ENCODE data around the gene GIMAP4.

GIMAP4 gene

DNA sequence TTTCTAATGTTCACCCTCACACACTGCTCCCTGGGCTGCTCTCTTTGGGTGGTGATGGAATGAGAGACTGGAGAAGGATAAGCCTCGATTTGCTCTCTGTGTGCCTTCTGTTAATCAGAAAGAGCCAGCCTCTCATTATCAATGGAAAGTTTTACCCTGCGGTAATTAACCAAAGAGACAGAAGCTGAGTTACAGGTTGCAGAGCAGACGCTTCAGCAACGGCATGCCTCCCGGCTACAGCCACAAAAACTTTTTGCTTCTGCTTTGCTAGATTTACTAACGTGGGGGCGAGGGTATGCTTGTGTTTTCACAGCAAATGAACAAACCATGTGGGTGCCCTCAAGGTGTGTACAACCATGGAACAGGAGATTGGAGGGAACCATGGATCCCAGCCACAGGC is 18.0 kb downstream of the GIMAP4 start:
- H2BK120ac ChIP-seq (ENCODE audit: low read depth, low read length): no peak overlapping the region
- no peak overlapping the region for H3K9ac ChIP-seq (ENCODE audit: low read length)
- no peaks in the 10 kb centered on the region for H3K36me3 ChIP-seq (ENCODE audit: control insufficient read depth, insufficient read depth, low read length)
- H3K4me1 ChIP-seq (ENCODE audit: control insufficient read depth, low read depth, low read length): no peaks in the 10 kb centered on the region
- H2BK15ac ChIP-seq (replicated peaks; ENCODE audit: low read depth): no peak overlapping the region
- DNase-seq: no peak
- H2AK5ac ChIP-seq (ENCODE audit: low read length): no peak overlapping the region
- no peak overlapping the region for H4K5ac ChIP-seq (ENCODE audit: low read length)
- no peak overlapping the region for H3K18ac ChIP-seq (ENCODE audit: low read length)
- H3K4me3 ChIP-seq (ENCODE audit: low read length): no peak overlapping the region
- no peaks in the 10 kb centered on the region for H3K79me1 ChIP-seq (ENCODE audit: low read length)
- H3K79me2 ChIP-seq (ENCODE audit: control insufficient read depth, insufficient read depth, low read length): no peaks in the 10 kb centered on the region
- H3K56ac ChIP-seq (ENCODE audit: low read length): no peak overlapping the region
- no peak overlapping the region for H3K4ac ChIP-seq (ENCODE audit: low read depth, low read length)
- no peak overlapping the region for H2BK5ac ChIP-seq (ENCODE audit: low read length)
- H3K23ac ChIP-seq (ENCODE audit: low read length): no peak overlapping the region
- no peak overlapping the region for H4K8ac ChIP-seq (ENCODE audit: low read depth, low read length)
- no peak overlapping the region for H3K27ac ChIP-seq (ENCODE audit: low read depth, low read length)
- no peak overlapping the region for H3K4me2 ChIP-seq (ENCODE audit: low read length)
- H3K27me3 ChIP-seq (ENCODE audit: insufficient read depth, low read length, poor library complexity): no peaks in the 10 kb centered on the region
- whole genome bisulfite sequencing (ENCODE audit: extremely low coverage, insufficient coverage, low lambda C conversion rate): no CpG with 5 or more reads among the region's 7 CpGs

DNA sequence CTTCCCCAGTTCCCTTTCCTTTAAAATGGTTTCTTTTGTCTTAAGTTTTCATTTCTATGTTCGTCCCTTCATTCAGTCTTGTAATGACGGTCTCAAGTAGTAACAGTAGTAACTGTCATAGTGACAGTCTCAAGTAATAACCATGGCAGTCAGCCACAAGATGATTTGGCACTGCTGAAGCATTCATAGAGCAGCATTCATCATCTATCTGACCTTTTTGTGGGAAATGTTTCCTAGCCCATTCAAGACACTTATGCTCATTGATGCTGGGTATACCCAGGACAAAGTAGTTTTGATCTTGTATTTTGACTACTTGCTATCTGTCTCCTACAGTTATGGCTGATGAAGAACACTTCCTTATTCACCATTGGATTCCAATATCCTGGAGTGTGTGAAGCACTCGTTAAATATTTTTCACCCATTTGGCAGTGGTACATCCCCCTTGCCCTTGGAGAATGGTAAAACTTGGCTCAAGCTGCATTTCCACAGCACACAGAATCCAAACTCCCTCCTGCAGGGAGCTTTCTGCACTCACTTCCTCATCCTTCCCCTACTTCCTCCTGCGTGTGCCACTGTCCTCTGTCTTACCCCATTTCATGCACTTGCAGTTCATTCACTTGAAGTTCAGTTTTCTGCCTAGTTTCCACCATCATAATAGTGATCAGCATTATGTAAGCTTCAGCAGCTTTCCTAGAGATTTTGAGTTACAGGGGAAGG is 19.0 kb downstream of the GIMAP4 start:
- no peaks in the 10 kb centered on the region for H3K27me3 ChIP-seq (ENCODE audit: insufficient read depth, low read length, poor library complexity)
- no peaks in the 10 kb centered on the region for H3K79me2 ChIP-seq (ENCODE audit: control insufficient read depth, insufficient read depth, low read length)
- no peak overlapping the region for H3K23ac ChIP-seq (ENCODE audit: low read length)
- no peak for DNase-seq
- H4K5ac ChIP-seq (ENCODE audit: low read length): no peak overlapping the region
- no peak overlapping the region for H2BK120ac ChIP-seq (ENCODE audit: low read depth, low read length)
- H3K18ac ChIP-seq (ENCODE audit: low read length): no peak overlapping the region
- H3K4me3 ChIP-seq (ENCODE audit: low read length): no peak overlapping the region
- H3K4ac ChIP-seq (ENCODE audit: low read depth, low read length): no peak overlapping the region
- no peaks in the 10 kb centered on the region for H3K79me1 ChIP-seq (ENCODE audit: low read length)
- no peaks in the 10 kb centered on the region for H3K4me1 ChIP-seq (ENCODE audit: control insufficient read depth, low read depth, low read length)
- H2BK5ac ChIP-seq (ENCODE audit: low read length): no peak overlapping the region
- no peak overlapping the region for H3K9ac ChIP-seq (ENCODE audit: low read length)
- H2BK15ac ChIP-seq (replicated peaks; ENCODE audit: low read depth): no peak overlapping the region
- H3K36me3 ChIP-seq (ENCODE audit: control insufficient read depth, insufficient read depth, low read length): no peaks in the 10 kb centered on the region
- H3K56ac ChIP-seq (ENCODE audit: low read length): no peak overlapping the region
- H4K8ac ChIP-seq (ENCODE audit: low read depth, low read length): no peak overlapping the region
- no peak overlapping the region for H3K27ac ChIP-seq (ENCODE audit: low read depth, low read length)
- H3K4me2 ChIP-seq (ENCODE audit: low read length): no peak overlapping the region
- WGBS (ENCODE audit: extremely low coverage, insufficient coverage, low lambda C conversion rate): no CpG with 5 or more reads among the region's 4 CpGs
- H2AK5ac ChIP-seq (ENCODE audit: low read length): no peak overlapping the region

DNA sequence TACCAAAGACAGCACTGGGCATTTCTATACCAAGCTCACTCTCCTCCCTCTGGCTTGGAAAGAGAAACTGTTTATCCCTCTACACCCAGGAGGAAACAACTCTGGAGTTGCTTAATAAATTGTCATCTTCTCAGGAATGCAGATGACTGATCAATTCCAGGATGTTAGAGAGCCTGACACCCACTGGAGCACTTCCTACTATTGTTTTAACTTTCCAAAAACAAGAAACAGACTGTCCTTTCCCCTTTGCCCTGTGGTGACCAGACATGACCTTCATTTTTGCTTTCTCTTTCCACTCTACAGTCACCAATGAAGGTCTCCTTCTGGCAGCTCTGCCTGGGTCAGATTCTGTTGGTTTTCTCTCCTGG is 19.6 kb downstream of the GIMAP4 start:
- no peak overlapping the region for H3K27ac ChIP-seq (ENCODE audit: low read depth, low read length)
- H4K5ac ChIP-seq (ENCODE audit: low read length): no peak overlapping the region
- no peaks in the 10 kb centered on the region for H3K4me1 ChIP-seq (ENCODE audit: control insufficient read depth, low read depth, low read length)
- no peak for DNase-seq
- H3K36me3 ChIP-seq (ENCODE audit: control insufficient read depth, insufficient read depth, low read length): no peaks in the 10 kb centered on the region
- no peaks in the 10 kb centered on the region for H3K79me2 ChIP-seq (ENCODE audit: control insufficient read depth, insufficient read depth, low read length)
- H3K23ac ChIP-seq (ENCODE audit: low read length): no peak overlapping the region
- H3K9ac ChIP-seq (ENCODE audit: low read length): no peak overlapping the region
- no peak overlapping the region for H3K4ac ChIP-seq (ENCODE audit: low read depth, low read length)
- no peak overlapping the region for H3K18ac ChIP-seq (ENCODE audit: low read length)
- H3K4me2 ChIP-seq (ENCODE audit: low read length): no peak overlapping the region
- H4K8ac ChIP-seq (ENCODE audit: low read depth, low read length): no peak overlapping the region
- no peak overlapping the region for H3K56ac ChIP-seq (ENCODE audit: low read length)
- no peak overlapping the region for H3K4me3 ChIP-seq (ENCODE audit: low read length)
- H3K27me3 ChIP-seq (ENCODE audit: insufficient read depth, low read length, poor library complexity): no peaks in the 10 kb centered on the region
- H2BK5ac ChIP-seq (ENCODE audit: low read length): no peak overlapping the region
- H3K79me1 ChIP-seq (ENCODE audit: low read length): no peaks in the 10 kb centered on the region
- no peak overlapping the region for H2BK15ac ChIP-seq (replicated peaks; ENCODE audit: low read depth)
- no peak overlapping the region for H2AK5ac ChIP-seq (ENCODE audit: low read length)
- no peak overlapping the region for H2BK120ac ChIP-seq (ENCODE audit: low read depth, low read length)

DNA sequence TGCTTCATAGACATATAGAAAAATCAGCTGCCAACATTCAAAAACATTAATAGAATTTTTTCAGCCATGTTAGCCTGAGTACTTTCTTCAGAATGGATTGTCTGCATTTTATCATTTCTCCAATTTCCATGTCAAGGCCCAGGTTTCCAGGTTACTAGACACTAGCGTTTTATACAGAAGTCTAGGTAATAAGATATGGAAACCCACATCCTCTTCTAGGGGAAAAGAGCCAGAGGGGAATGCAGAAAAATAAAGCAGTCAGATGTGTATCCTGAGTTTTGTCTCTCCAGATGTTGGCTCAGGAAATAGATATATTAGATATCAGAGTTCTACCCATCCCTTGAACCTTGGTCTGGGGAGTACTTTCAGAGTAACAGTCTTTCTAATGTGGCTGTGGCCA is 20.4 kb downstream of the GIMAP4 start:
- Histone ChIP-seq H3K56ac (ENCODE audit: low read length) (no peak overlapping the region), H3K9ac (ENCODE audit: low read length) (no peak overlapping the region), H2BK15ac (replicated peaks; ENCODE audit: low read depth) (no peak overlapping the region), H2AK5ac (ENCODE audit: low read length) (no peak overlapping the region), H2BK5ac (ENCODE audit: low read length) (no peak overlapping the region), H3K4me1 (ENCODE audit: control insufficient read depth, low read depth, low read length) (no peaks in the 10 kb centered on the region), H3K36me3 (ENCODE audit: control insufficient read depth, insufficient read depth, low read length) (no peaks in the 10 kb centered on the region), H2BK120ac (ENCODE audit: low read depth, low read length) (no peak overlapping the region), H3K27me3 (ENCODE audit: insufficient read depth, low read length, poor library complexity) (no peaks in the 10 kb centered on the region), H3K79me1 (ENCODE audit: low read length) (no peaks in the 10 kb centered on the region), H4K8ac (ENCODE audit: low read depth, low read length) (no peak overlapping the region), H3K27ac (ENCODE audit: low read depth, low read length) (no peak overlapping the region), H3K4me2 (ENCODE audit: low read length) (no peak overlapping the region), H3K18ac (ENCODE audit: low read length) (no peak overlapping the region), H3K4me3 (ENCODE audit: low read length) (no peak overlapping the region), H3K79me2 (ENCODE audit: control insufficient read depth, insufficient read depth, low read length) (no peaks in the 10 kb centered on the region), H3K4ac (ENCODE audit: low read depth, low read length) (no peak overlapping the region), H4K5ac (ENCODE audit: low read length) (no peak overlapping the region), H3K23ac (ENCODE audit: low read length) (no peak overlapping the region)
- WGBS (ENCODE audit: extremely low coverage, insufficient coverage, low lambda C conversion rate): no CpG with 5 or more reads among the region's 1 CpG
- no peak for DNase-seq

DNA sequence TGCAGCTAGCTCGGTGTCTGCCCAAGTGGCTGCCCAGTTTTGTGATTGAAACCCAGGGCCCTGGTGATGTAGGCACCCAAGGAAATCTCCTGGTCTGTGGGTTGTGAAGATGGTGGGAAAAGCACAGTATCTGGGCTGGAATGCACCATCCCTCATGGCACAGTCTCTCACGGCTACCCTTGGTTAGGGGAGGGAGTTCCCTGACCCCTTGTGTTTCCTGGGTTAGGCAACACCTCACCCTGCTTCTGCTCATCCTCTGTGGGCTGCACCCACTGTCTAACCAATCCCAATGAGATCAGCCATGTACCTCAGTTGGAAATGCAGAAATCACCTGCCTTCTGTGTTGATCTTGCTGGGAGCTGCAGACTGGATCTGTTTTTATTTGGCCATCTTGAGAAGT is 27.6 kb downstream of the GIMAP4 start:
- H3K4ac ChIP-seq (ENCODE audit: low read depth, low read length): no peak overlapping the region
- no peak overlapping the region for H2BK5ac ChIP-seq (ENCODE audit: low read length)
- no peak overlapping the region for H3K18ac ChIP-seq (ENCODE audit: low read length)
- no peak overlapping the region for H3K4me3 ChIP-seq (ENCODE audit: low read length)
- H3K79me1 ChIP-seq (ENCODE audit: low read length): no peaks in the 10 kb centered on the region
- H4K5ac ChIP-seq (ENCODE audit: low read length): no peak overlapping the region
- H3K4me2 ChIP-seq (ENCODE audit: low read length): no peak overlapping the region
- H3K36me3 ChIP-seq (ENCODE audit: control insufficient read depth, insufficient read depth, low read length): no peaks in the 10 kb centered on the region
- no CpG with 5 or more reads among the region's 2 CpGs for WGBS (ENCODE audit: extremely low coverage, insufficient coverage, low lambda C conversion rate)
- H4K8ac ChIP-seq (ENCODE audit: low read depth, low read length): no peak overlapping the region
- H3K56ac ChIP-seq (ENCODE audit: low read length): no peak overlapping the region
- no peaks in the 10 kb centered on the region for H3K79me2 ChIP-seq (ENCODE audit: control insufficient read depth, insufficient read depth, low read length)
- no peak overlapping the region for H3K9ac ChIP-seq (ENCODE audit: low read length)
- no peak for DNase-seq
- no peak overlapping the region for H2BK120ac ChIP-seq (ENCODE audit: low read depth, low read length)
- no peak overlapping the region for H2BK15ac ChIP-seq (replicated peaks; ENCODE audit: low read depth)
- no peaks in the 10 kb centered on the region for H3K27me3 ChIP-seq (ENCODE audit: insufficient read depth, low read length, poor library complexity)
- no peak overlapping the region for H3K27ac ChIP-seq (ENCODE audit: low read depth, low read length)
- no peak overlapping the region for H2AK5ac ChIP-seq (ENCODE audit: low read length)
- no peaks in the 10 kb centered on the region for H3K4me1 ChIP-seq (ENCODE audit: control insufficient read depth, low read depth, low read length)
- H3K23ac ChIP-seq (ENCODE audit: low read length): no peak overlapping the region

DNA sequence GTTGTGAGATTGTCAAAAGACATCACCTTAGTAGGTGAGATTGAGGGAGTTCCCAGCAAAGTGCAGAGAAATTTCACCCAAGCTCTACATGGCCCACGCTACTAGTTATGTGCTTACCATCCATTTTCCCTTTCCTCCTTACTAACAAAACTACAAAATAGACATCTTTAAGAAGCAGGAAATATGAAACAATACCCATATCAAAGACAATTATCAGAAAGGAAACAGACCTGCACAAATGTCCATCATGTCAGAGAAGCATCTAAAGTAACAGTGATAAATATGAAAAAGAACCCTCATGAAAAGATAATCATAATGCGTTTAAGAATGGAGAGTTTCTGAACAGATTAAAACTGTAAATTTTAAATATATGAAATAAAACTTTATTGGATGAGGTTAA is 28.2 kb downstream of the GIMAP4 start:
- Histone ChIP-seq H3K27ac (ENCODE audit: low read depth, low read length) (no peak overlapping the region), H3K9ac (ENCODE audit: low read length) (no peak overlapping the region), H3K79me1 (ENCODE audit: low read length) (no peaks in the 10 kb centered on the region), H3K23ac (ENCODE audit: low read length) (no peak overlapping the region), H2BK120ac (ENCODE audit: low read depth, low read length) (no peak overlapping the region), H3K18ac (ENCODE audit: low read length) (no peak overlapping the region), H3K79me2 (ENCODE audit: control insufficient read depth, insufficient read depth, low read length) (no peaks in the 10 kb centered on the region), H4K8ac (ENCODE audit: low read depth, low read length) (no peak overlapping the region), H3K36me3 (ENCODE audit: control insufficient read depth, insufficient read depth, low read length) (no peaks in the 10 kb centered on the region), H3K4me2 (ENCODE audit: low read length) (no peak overlapping the region), H3K4me3 (ENCODE audit: low read length) (no peak overlapping the region), H2BK15ac (replicated peaks; ENCODE audit: low read depth) (no peak overlapping the region), H2AK5ac (ENCODE audit: low read length) (no peak overlapping the region), H3K4ac (ENCODE audit: low read depth, low read length) (no peak overlapping the region), H3K4me1 (ENCODE audit: control insufficient read depth, low read depth, low read length) (no peaks in the 10 kb centered on the region), H3K56ac (ENCODE audit: low read length) (no peak overlapping the region), H2BK5ac (ENCODE audit: low read length) (no peak overlapping the region), H3K27me3 (ENCODE audit: insufficient read depth, low read length, poor library complexity) (no peaks in the 10 kb centered on the region), H4K5ac (ENCODE audit: low read length) (no peak overlapping the region)
- no peak for DNase-seq
- no CpG with 5 or more reads among the region's 2 CpGs for WGBS (ENCODE audit: extremely low coverage, insufficient coverage, low lambda C conversion rate)

Data from mesendoderm (in vitro differentiated cells).